ENCODE data around the gene DYRK1A.

The DYRK1A gene

GRCh38 chr21:37412603-37413360 lies 46.2 kb downstream of the DYRK1A start:
- DNase-seq (ENCODE audit: low read depth) = no peak
- no peak overlapping the region for H3K4me3 ChIP-seq (ENCODE audit: low read depth, low read length)

GRCh38 chr21:37413553-37414291 lies 47.1 kb downstream of the DYRK1A start:
- no peak for DNase-seq (ENCODE audit: low read depth)
- H3K4me3 ChIP-seq (ENCODE audit: low read depth, low read length) = no peak overlapping the region

GRCh38 chr21:37414292-37415253 lies 48.0 kb downstream of the DYRK1A start:
- H3K4me3 ChIP-seq (ENCODE audit: low read depth, low read length) = no peak overlapping the region
- DNase-seq (ENCODE audit: low read depth) = no peak

- no peak for DNase-seq (ENCODE audit: low read depth)
- no peak overlapping the region for H3K4me3 ChIP-seq (ENCODE audit: low read depth, low read length)
These were observed 49.4 kb downstream of the DYRK1A start for GRCh38 chr21:37415939-37416338.

- no peak overlapping the region for H3K4me3 ChIP-seq (ENCODE audit: low read depth, low read length)
- no peak for DNase-seq (ENCODE audit: low read depth)
These were observed 50.3 kb downstream of the DYRK1A start for GRCh38 chr21:37416914-37417313.

DNA sequence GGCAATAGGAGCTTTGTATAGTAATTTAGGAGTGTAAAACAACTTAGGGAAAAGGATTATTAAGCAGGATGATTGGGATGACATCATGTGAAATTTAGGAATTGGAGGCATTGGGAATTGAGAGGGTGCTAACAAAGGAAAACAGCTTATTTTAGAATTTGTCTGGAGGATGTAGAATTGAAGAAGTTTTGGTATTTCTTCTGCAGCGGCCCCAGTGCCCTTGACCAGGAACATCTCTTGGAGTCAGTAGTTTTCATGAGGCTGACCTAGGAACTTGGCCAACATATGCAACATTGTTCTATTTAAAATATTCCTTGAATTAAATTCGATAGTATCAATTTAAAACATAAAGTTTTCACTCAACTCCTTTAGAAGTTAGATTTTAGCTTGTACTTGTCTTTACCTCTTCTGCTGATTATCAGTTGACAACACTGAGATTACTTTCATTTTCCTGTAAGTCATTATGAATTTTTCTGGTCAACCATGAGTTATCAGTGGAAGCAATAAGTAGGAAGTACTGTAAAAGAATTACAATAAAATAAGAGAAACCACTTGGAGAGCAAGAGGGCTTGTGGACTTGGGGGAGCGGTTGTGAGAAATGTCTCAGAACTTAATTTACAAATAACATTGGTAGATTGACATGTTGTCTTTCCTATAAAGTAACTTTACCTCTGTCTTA lies 52.8 kb downstream of the DYRK1A start:
- DNase-seq (ENCODE audit: low read depth) = no peak

DNA sequence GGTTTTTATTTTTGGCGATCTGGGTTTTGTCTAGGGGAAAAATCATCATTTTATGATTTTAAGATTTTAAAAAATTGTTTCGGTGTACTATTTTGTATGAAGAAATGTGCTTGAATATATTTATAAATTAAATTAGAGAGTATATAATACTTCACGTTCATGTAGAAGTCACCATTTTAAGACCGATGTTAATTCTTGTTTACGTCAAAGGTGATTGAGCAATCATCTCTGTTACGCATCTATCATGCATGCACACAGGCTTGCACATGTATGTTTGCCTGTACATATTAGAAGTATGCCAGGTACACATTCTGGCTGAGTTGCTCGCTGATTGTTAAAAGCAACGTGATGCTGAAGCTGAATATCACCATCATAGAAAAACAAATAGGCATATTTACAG lies 54.7 kb downstream of the DYRK1A start:
- H3K4me3 ChIP-seq (ENCODE audit: low read depth, low read length) = no peak overlapping the region
- DNase-seq (ENCODE audit: low read depth) = no peak

More for the DNA sequence above, 52.8 kb downstream of the DYRK1A start:
- no peak overlapping the region for H3K4me3 ChIP-seq (ENCODE audit: low read depth, low read length)

DNA sequence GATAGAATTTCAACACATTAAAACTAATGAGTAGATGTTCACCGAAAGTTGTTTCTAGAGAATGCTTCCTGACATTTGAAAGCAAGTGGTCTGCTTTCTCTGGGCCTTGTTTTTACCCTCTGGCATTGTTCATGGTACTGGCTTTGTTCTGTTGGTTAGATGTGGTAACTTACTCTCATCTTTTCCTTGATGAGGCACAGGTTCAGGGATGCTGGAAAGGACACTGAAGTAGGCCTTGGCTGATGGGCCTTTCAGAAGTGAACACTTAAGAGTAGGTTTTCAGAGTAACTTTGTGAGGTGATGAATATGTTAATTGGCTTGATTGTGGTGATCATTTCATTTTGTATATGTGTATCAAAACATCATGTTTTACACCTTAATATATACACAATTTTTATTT lies 55.8 kb downstream of the DYRK1A start:
- DNase-seq (ENCODE audit: low read depth) = no peak
- H3K4me3 ChIP-seq (ENCODE audit: low read depth, low read length) = no peak overlapping the region

GRCh38 chr21:37423103-37423502 lies 56.5 kb downstream of the DYRK1A start:
- DNase-seq (ENCODE audit: low read depth) = no peak
- no peak overlapping the region for H3K4me3 ChIP-seq (ENCODE audit: low read depth, low read length)

DNA sequence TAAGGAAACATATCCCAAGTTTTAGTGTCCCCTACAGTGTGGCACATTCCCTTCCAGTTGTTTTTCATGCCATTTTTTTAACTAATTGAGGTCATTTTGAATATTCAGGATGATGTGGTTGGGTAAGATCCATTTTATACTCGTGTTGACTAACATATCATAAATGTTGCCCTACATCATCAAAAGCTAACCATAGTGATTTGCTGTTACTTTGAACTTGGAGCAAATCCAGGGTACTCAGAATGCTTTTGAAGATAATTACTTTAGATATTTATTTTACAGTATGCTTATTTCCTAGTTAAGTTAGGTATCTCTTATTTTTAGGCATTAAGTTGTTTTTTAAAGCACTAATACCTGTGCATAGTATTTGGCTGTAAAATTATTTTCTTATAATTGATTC lies 57.8 kb downstream of the DYRK1A start:
- H3K4me3 ChIP-seq (ENCODE audit: low read depth, low read length) = no peak overlapping the region
- no peak for DNase-seq (ENCODE audit: low read depth)

- no peak for DNase-seq (ENCODE audit: low read depth)
- H3K4me3 ChIP-seq (ENCODE audit: low read depth, low read length) = no peak overlapping the region
These were observed 58.4 kb downstream of the DYRK1A start for GRCh38 chr21:37425001-37425400.

GRCh38 chr21:37425684-37426083 lies 59.1 kb downstream of the DYRK1A start:
- H3K4me3 ChIP-seq (ENCODE audit: low read depth, low read length) = no peak overlapping the region
- no peak for DNase-seq (ENCODE audit: low read depth)

- no peak for DNase-seq (ENCODE audit: low read depth)
These were observed 60.6 kb downstream of the DYRK1A start for GRCh38 chr21:37427221-37427620.

GRCh38 chr21:37429356-37429755 lies 62.8 kb downstream of the DYRK1A start:
- H3K4me3 ChIP-seq (ENCODE audit: low read depth, low read length) = no peak overlapping the region
- DNase-seq (ENCODE audit: low read depth) = no peak

More at GRCh38 chr21:37427221-37427620, 60.6 kb downstream of the DYRK1A start:
- H3K4me3 ChIP-seq (ENCODE audit: low read depth, low read length) = no peak overlapping the region

DNA sequence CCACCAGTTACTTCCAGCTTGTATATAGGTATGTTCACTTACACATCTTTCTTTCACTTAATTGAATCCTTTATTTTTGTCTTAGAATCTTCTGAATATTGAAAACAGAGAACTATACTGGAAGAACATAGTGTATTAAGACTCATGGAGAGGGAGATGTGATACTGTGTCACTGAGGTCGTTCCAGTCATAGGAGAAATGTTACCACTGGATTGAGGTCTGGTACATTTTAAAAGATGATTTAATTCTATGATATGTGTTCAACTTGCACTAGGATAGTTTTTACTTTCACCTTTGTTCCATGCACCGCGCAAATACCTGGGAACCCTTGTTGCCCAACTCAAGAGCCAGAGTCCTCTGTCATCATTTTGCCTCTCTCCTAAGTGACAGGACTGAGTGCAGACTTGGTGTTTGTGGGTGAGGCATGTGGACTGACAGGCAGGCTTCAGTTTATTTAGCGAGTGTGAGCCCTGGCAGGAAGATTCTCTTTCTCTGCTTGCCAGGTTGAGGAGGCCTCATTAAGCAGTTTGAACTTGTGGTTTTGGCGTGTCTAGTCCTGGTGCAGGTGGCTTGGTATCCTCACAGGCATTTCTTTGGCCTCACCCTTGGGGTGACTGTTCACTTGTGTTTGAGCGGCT lies 63.7 kb downstream of the DYRK1A start:
- no peak for DNase-seq (ENCODE audit: low read depth)

DNA sequence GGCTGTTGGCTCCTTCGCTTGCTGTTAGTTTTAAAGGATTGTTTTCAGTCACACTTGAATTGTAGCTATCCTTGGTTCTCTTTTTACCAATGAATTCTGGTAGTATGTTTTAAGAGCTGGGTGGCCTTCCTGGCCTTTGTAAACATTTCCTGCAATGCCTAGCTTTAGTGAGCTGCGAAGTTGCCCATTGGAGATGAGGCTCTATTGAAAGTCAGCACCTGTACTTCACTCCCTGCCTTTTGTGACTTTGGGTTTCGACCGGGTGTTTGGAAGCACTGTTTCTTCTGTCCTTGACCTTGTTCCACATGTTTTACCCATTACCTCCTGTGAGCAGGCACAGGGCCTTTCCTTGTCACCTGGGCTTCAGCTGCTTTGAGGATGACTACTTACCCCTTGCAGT lies 64.7 kb downstream of the DYRK1A start:
- no peak for DNase-seq (ENCODE audit: low read depth)
- no peak overlapping the region for H3K4me3 ChIP-seq (ENCODE audit: low read depth, low read length)

More for the DNA sequence above, 63.7 kb downstream of the DYRK1A start:
- H3K4me3 ChIP-seq (ENCODE audit: low read depth, low read length) = no peak overlapping the region

- DNase-seq (ENCODE audit: low read depth) = no peak
- H3K4me3 ChIP-seq (ENCODE audit: low read depth, low read length) = no peak overlapping the region
These were observed 66.3 kb downstream of the DYRK1A start for GRCh38 chr21:37432710-37433455.

- no peak overlapping the region for H3K4me3 ChIP-seq (ENCODE audit: low read depth, low read length)
- no peak for DNase-seq (ENCODE audit: low read depth)
These were observed 66.9 kb downstream of the DYRK1A start for GRCh38 chr21:37433456-37433840.

Data from skeletal muscle cell (primary cell).